H9 (cell line): ENCODE measurements around the gene PLD5. TPM values are rescaled to one million over a fixed set of nuclear protein-coding genes. Genes with fewer than 3 reads are reported as not detected.

Experiments
- DNase-seq: peaks from one replicate; pipeline ENCODE4 v3.0.0-alpha.2; 2017
- H2AFZ ChIP-seq: one replicate; pipeline ENCODE4 v1.6.1; 2013; ENCODE audit warnings: mild to moderate bottlenecking, low read length, control low read depth, moderate library complexity
- H2AK5ac ChIP-seq: 2 replicates; pipeline ENCODE4 v1.6.1; 2013; ENCODE audit warnings: low read length, control low read depth, mixed read lengths; ENCODE audit not compliant: insufficient read length
- H2BK120ac ChIP-seq: one replicate; pipeline ENCODE4 v1.6.1; 2013; ENCODE audit warnings: low read depth, mild to moderate bottlenecking, low read length, control low read depth, inconsistent platforms; ENCODE audit not compliant: poor library complexity, severe bottlenecking
- H2BK12ac ChIP-seq: 2 replicates; pipeline ENCODE4 v1.6.1; 2013; ENCODE audit warnings: low read length, control low read depth, mixed read lengths, low read depth; ENCODE audit not compliant: insufficient read length
- H2BK15ac ChIP-seq: 2 replicates; pipeline ENCODE4 v1.6.1; 2013; ENCODE audit warnings: low read depth, low read length, control low read depth
- H2BK20ac ChIP-seq: one replicate; pipeline ENCODE4 v1.6.1; 2013; ENCODE audit warnings: low read depth, mild to moderate bottlenecking, low read length, control low read depth, inconsistent platforms; ENCODE audit not compliant: poor library complexity, severe bottlenecking
- H2BK5ac ChIP-seq: 2 replicates; pipeline ENCODE4 v1.6.1; 2013; ENCODE audit warnings: low read length, control low read depth, mixed read lengths; ENCODE audit not compliant: insufficient read length
- H3K14ac ChIP-seq: 2 replicates; pipeline ENCODE4 v1.6.1; 2013; ENCODE audit warnings: low read length, control low read depth; ENCODE audit not compliant: insufficient read depth
- H3K18ac ChIP-seq: 2 replicates; pipeline ENCODE4 v1.6.1; 2013; ENCODE audit warnings: low read depth, mild to moderate bottlenecking, mixed read lengths, low read length, control low read depth; ENCODE audit not compliant: insufficient read length
- H3K23ac ChIP-seq: 2 replicates; pipeline ENCODE4 v1.6.1; 2013; ENCODE audit warnings: low read length, control low read depth, mixed read lengths, low read depth; ENCODE audit not compliant: insufficient read length
- H3K23me2 ChIP-seq: 2 replicates; pipeline ENCODE4 v1.6.1; 2013; ENCODE audit warnings: low read depth, mild to moderate bottlenecking, mixed read lengths, low read length, control low read depth; ENCODE audit not compliant: insufficient read length, poor library complexity, severe bottlenecking
- H3K27ac ChIP-seq: 2 replicates; pipeline ENCODE4 v1.5.1; 2013; ENCODE audit warnings: low read length, control low read depth, mixed read lengths, low read depth; ENCODE audit not compliant: insufficient read length
- H3K27me3 ChIP-seq: 2 replicates; pipeline ENCODE4 v1.6.1; 2013; ENCODE audit warnings: low read length, control low read depth, inconsistent platforms; ENCODE audit not compliant: insufficient read depth
- H3K4ac ChIP-seq: 2 replicates; pipeline ENCODE4 v1.6.1; 2013; ENCODE audit warnings: low read depth, mild to moderate bottlenecking, control low read depth, inconsistent platforms, low read length, moderate library complexity
- H3K4me1 ChIP-seq: 2 replicates; pipeline ENCODE4 v1.6.1; 2013; ENCODE audit warnings: low read length, control low read depth, inconsistent platforms; ENCODE audit not compliant: insufficient read depth
- H3K4me2 ChIP-seq: 2 replicates; pipeline ENCODE4 v1.6.1; 2013; ENCODE audit warnings: low read length, control low read depth, mixed read lengths; ENCODE audit not compliant: insufficient read length, insufficient read depth
- H3K56ac ChIP-seq: 2 replicates; pipeline ENCODE4 v1.6.1; 2013; ENCODE audit warnings: low read depth, mild to moderate bottlenecking, mixed read lengths, low read length, control low read depth; ENCODE audit not compliant: insufficient read length
- H3K79me1 ChIP-seq: 2 replicates; pipeline ENCODE4 v1.6.1; 2013; ENCODE audit warnings: low read depth, mild to moderate bottlenecking, moderate library complexity, low read length, control low read depth, inconsistent platforms; ENCODE audit not compliant: insufficient read depth, poor library complexity, severe bottlenecking
- H3K79me2 ChIP-seq: 2 replicates; pipeline ENCODE4 v1.6.1; 2013; ENCODE audit warnings: low read length, control low read depth, inconsistent platforms; ENCODE audit not compliant: insufficient read depth
- H3K9ac ChIP-seq: 2 replicates; pipeline ENCODE4 v1.6.1; 2013; ENCODE audit warnings: low read length, control low read depth, mixed read lengths; ENCODE audit not compliant: insufficient read length; ENCODE audit errors: extremely low read depth
- H3K9me3 ChIP-seq: one replicate; pipeline ENCODE4 v1.6.1; 2013; ENCODE audit warnings: low read depth, low read length, inconsistent platforms; ENCODE audit not compliant: control insufficient read depth
- H3T11ph ChIP-seq: one replicate; pipeline ENCODE4 v1.6.1; 2013; ENCODE audit warnings: mild to moderate bottlenecking, low read length, control low read depth, inconsistent platforms
- H4K20me1 ChIP-seq: one replicate; pipeline ENCODE4 v1.6.1; 2013; ENCODE audit not compliant: control insufficient read depth, insufficient read length, insufficient read depth
- H4K5ac ChIP-seq: 2 replicates; pipeline ENCODE4 v1.6.1; 2013; ENCODE audit warnings: low read depth, mild to moderate bottlenecking, mixed read lengths, low read length, control low read depth; ENCODE audit not compliant: insufficient read length
- H4K8ac ChIP-seq: replicated peaks from 2 replicates; pipeline ENCODE4 v1.6.1; 2013; ENCODE audit warnings: low read length, control low read depth, mixed read lengths, low read depth; ENCODE audit not compliant: insufficient read length
- H4K91ac ChIP-seq: 2 replicates; pipeline ENCODE4 v1.6.1; 2013; ENCODE audit warnings: low read depth, mild to moderate bottlenecking, moderate library complexity, mixed read lengths, low read length, control low read depth; ENCODE audit not compliant: insufficient read length
- H3K27ac Mint-ChIP-seq, 3 experiments: 2 replicates in 2 of 3; 3 replicates in 1 of 3; pipeline ENCODE4 v1.8.0; 2020 to 2021; ENCODE audit warnings: mixed read lengths in 3 of 3, mild to moderate bottlenecking in 1 of 3, moderate library complexity in 1 of 3
- H3K27me3 Mint-ChIP-seq: 2 replicates; pipeline ENCODE4 v1.8.0; 2021; ENCODE audit warnings: low read depth, mild to moderate bottlenecking, moderate library complexity, mixed read lengths
- H3K36me3 Mint-ChIP-seq, 3 experiments: 2 replicates in 2 of 3; 3 replicates in 1 of 3; pipeline ENCODE4 v1.8.0; 2020 to 2021; ENCODE audit warnings: low read depth in 3 of 3, mixed read lengths in 3 of 3; ENCODE audit not compliant: insufficient read depth in 1 of 3
- H3K4me1 Mint-ChIP-seq, 2 experiments: 2 replicates each; pipeline ENCODE4 v1.8.0; 2020; ENCODE audit warnings: mixed read lengths in 2 of 2
- H3K4me3 Mint-ChIP-seq, 2 experiments: 2 replicates in 1 of 2; 3 replicates in 1 of 2; pipeline ENCODE4 v1.8.0; 2020 to 2021; ENCODE audit warnings: mild to moderate bottlenecking in 2 of 2, mixed read lengths in 2 of 2, moderate library complexity in 1 of 2
- H3K9me3 Mint-ChIP-seq, 2 experiments: 2 replicates in 1 of 2; 3 replicates in 1 of 2; pipeline ENCODE4 v1.8.0; 2020; ENCODE audit warnings: mild to moderate bottlenecking in 2 of 2, mixed read lengths in 2 of 2, moderate library complexity in 1 of 2
- WGBS: extraction: QIAGEN DNeasy Blood & Tissue Kit; methylation state at CpG from one replicate; pipeline ENCODE4 v1.1.7; 2013; ENCODE audit warnings: missing lambda C conversion rate, low lambda C conversion rate, mixed read lengths; ENCODE audit not compliant: insufficient read length; ENCODE audit errors: extremely low coverage; 5-methylcytosine and 5-hydroxymethylcytosine counted together
- total RNA-seq: library from RNA; stranded (reverse); gene quantifications from 2 replicates; pipeline ENCODE4 v1.2.1, GENCODE V29; 2021
- TF ChIP-seq, protein P1 (sequence below): fragments of 200-600 bp; sonication (generic); conservative IDR thresholded peaks from 3 replicates; pipeline ENCODE4 v1.8.0; 2021; ENCODE audit warnings: antibody characterized with exemption, mild to moderate bottlenecking

PLD5 gene
- total RNA-seq, 1 experiment from 2014 or later: 5.2 TPM

GRCh38 chr1:242201090-242201489 lies 323.4 kb downstream of the PLD5 start:
- WGBS: no CpG with 5 or more reads among the region's 2 CpGs
- Mint-ChIP-seq H3K9me3 (peaks cover 6 to 10% of the 10 kb centered on the region in 2 experiments), H3K27ac (no peak overlapping the region), H3K4me3 (no peak overlapping the region), H3K36me3 (peaks cover 2 to 16% (median 5%) of the 10 kb centered on the region in 3 experiments; a peak in 5 of 7 replicates), H3K27me3 (no peaks in the 10 kb centered on the region), H3K4me1 (peaks cover 26 to 38% of the 10 kb centered on the region in 2 experiments)
- Histone ChIP-seq H3K18ac (no peak overlapping the region), H2BK12ac (no peak overlapping the region), H3K27ac (no peak overlapping the region), H4K8ac (no peak overlapping the region), H3K4ac (no peak overlapping the region), H3K9me3 (no peaks in the 10 kb centered on the region), H4K91ac (no peak overlapping the region), H2AFZ (no peak overlapping the region), H3K9ac (no peak overlapping the region), H4K5ac (no peak overlapping the region), H2AK5ac (no peak overlapping the region), H3K23me2 (no peaks in the 10 kb centered on the region), H3K79me2 (no peaks in the 10 kb centered on the region), H3K27me3 (no peaks in the 10 kb centered on the region), H2BK120ac (no peak overlapping the region), H3K56ac (no peak overlapping the region), H3T11ph (no peak overlapping the region), H3K23ac (no peak overlapping the region), H3K4me2 (no peak overlapping the region), H3K4me1 (no peaks in the 10 kb centered on the region; the same call in 1 of the 2 replicates), H2BK20ac (no peak overlapping the region), H2BK15ac (no peak overlapping the region), H4K20me1 (no peaks in the 10 kb centered on the region), H3K14ac (no peak overlapping the region), H2BK5ac (no peak overlapping the region), H3K79me1 (no peaks in the 10 kb centered on the region)
- TF ChIP-seq, protein P1, sequence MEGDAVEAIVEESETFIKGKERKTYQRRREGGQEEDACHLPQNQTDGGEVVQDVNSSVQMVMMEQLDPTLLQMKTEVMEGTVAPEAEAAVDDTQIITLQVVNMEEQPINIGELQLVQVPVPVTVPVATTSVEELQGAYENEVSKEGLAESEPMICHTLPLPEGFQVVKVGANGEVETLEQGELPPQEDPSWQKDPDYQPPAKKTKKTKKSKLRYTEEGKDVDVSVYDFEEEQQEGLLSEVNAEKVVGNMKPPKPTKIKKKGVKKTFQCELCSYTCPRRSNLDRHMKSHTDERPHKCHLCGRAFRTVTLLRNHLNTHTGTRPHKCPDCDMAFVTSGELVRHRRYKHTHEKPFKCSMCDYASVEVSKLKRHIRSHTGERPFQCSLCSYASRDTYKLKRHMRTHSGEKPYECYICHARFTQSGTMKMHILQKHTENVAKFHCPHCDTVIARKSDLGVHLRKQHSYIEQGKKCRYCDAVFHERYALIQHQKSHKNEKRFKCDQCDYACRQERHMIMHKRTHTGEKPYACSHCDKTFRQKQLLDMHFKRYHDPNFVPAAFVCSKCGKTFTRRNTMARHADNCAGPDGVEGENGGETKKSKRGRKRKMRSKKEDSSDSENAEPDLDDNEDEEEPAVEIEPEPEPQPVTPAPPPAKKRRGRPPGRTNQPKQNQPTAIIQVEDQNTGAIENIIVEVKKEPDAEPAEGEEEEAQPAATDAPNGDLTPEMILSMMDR: no peak
- no peak for DNase-seq
